LHCN-M2 (cell line): ENCODE measurements around the gene AFF3. TPM values are rescaled to one million over a fixed set of nuclear protein-coding genes. Genes with fewer than 3 reads are reported as not detected.
"Not testable (repeated sequence)": the region's sequence is repeated elsewhere in the genome, so short reads cannot be mapped to it uniquely, and the experiment has no call there.

Experiments used
- DNase-seq: peaks from one replicate; pipeline ENCODE4 v3.0.0-alpha.2; 2012; ENCODE audit warnings: low read depth
- total RNA-seq: library from RNA; depleted of rRNA; stranded (reverse); fragments of >200 nt; gene quantifications from 2 replicates; pipeline ENCODE4 v1.2.3, GENCODE V29; 2014

AFF3 gene
- total RNA-seq, 1 experiment from 2014 or later: under 0.01 TPM

- DNase-seq: no peak
These were observed 464.6 kb downstream of the AFF3 start for GRCh38 chr2:99677814-99678213.

DNA sequence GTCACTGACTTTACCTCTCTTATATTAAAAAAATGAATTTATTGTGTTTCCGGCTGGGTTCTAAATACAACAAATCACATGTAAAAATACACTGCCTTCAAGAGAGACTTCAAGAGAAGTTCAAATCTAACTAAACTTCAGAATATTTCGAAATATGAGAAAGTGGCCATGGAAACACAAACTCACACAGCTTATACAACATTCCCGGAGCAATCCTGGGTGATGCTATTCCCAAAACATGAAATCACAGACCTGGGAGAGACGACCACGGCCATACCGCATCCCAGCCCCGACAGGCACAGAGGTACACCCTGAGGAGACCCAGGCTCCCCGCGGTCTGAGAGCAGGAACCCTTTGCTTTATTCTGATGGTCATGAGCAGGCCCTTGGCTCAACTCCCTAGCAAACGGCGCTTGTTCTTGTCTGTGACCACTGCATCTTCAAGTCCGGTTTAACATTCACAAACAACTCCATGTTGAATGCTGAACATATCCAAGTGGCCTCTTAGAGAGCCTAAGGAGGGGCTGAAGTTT lies 467.2 kb downstream of the AFF3 start:
- DNase-seq: no peak

DNA sequence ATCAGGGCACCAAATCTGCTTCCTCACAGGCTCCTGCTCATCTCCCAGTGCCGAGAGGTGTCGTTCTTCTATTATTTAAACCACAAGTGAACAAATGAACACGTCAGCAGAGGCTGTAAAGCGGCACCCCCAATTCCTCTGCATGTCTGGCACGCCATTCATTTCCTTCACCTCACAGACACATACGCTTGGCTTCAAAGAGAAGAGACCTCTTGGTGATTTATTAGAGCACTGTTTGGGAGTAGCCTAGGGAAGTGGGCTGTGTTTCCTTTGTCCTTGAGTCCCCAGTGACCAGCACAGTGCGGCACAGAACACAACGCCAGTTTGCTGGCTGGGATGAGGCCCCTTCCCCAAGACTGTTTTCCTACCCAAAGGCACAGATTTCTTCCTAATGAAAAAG lies 468.3 kb downstream of the AFF3 start:
- no peak for DNase-seq

DNA sequence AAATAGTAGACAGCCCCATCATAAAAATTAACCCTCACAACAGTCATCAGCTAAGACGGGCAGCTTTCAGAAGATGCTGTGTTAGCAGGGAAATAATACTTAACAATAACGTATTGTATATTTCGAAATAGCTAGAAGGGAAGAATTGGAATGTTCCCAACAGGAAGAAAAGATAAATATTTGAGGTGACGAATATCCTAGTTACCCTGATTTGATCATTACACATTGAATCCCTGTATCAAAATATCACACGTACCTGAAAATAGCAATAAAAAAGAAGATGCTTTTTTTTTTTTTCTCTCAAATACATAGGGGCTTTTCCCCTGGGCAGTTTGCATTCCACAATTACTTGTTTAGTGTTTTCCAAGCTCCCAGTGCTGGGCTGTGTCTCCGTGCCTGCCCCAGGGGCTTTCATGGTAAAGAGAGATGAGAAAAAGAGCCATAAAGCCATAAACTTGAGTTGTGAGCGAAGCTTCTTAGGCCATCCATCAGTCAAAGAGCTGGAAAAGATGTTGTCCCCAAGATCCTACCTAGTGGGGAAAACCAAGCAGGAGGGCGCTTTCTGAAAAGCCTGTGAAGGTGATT lies 469.5 kb downstream of the AFF3 start:
- no peak for DNase-seq

DNA sequence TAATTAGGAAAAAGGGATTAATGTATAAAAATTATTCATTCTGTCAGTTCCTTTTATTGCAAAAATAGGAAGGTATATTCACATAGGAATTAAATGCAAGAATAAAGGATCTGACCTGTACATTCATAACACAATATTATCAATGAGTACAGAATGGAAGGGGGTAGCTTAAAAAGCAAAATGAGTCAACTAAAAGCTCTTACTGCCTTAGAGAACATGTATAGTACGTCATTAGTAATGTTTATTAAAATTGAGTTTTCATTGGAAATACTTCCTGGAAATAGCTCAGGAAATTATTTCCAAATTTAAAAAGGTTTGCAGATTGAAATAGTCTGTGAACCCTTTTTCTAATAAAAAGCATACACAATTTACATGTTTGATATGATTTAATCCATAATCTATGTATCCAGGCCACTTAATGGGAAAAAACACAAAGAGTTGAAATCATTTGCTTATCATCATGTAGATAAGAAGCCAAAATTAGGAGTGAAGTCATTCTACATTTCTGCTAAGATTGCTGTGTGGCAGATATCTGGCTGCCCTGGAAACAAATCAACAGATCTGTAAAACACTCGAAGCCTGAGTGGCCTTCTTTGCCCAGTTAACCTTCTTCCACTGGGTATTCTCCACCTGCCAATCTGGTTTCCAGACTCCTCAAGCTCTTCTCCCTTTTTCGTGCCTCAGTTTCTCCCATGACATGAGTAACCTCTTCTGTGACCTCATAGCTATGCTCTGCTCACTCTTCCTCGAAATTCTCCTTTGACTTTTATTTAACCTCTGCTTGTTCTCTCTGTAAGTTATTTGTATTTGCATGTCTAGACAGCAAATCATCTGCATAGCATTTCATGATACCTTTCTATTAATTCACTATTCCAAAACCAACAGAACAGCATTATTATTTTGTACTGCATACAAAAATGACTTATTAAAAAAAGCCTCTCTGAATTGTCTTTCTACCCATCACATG lies 471.3 kb downstream of the AFF3 start:
- DNase-seq: no peak

GRCh38 chr2:99666256-99666655 lies 476.1 kb downstream of the AFF3 start:
- DNase-seq: no peak

- no peak for DNase-seq
These were observed 478.7 kb downstream of the AFF3 start for GRCh38 chr2:99663641-99664040.

DNA sequence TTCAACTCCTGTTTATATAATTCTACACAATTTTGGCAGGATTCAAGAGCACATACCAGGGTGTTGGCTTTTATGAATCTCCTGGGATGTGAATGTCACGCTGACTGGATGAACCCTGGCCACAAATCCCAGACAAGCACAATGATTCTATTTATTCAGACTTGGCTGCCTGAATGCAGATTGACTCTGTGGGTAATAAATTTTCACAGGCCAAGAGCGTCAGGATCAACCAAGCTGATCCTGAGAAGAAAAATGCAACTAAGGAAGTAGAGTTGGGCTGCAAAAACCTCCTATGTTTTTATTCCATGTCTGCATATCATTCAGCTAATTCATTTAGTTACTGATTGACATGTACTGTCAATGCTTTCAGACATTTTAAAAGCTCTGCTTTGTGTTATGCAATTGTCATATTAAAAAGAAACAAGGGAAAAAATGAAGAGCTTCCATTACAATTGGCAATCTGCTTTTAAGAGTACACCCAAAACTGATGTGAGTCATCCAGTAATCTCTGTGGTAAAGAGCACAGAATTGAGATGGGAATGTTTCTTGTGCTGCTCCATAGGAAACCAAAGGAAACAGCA lies 479.5 kb downstream of the AFF3 start:
- peak; percentile 36 for DNase-seq

DNA sequence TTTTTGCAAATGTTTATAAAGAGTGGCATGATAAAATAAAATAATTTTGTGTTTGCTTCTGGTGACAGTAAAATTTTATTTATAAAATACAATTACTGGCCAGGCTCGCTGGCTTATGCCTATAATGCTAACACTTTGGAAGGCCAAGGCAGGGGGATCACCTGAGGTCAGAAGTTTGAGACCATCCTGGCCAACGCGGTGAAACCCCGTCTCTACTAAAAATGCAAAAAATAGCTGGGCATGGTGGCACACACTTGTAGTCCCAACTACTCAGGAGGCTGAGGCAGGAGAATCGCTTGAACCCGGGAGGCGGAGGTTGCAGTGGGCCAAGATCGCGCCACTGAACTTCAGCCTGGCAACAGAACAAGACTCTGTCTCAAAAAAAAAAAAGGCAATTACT lies 480.6 kb downstream of the AFF3 start:
- not testable (repeated sequence) for DNase-seq

DNA sequence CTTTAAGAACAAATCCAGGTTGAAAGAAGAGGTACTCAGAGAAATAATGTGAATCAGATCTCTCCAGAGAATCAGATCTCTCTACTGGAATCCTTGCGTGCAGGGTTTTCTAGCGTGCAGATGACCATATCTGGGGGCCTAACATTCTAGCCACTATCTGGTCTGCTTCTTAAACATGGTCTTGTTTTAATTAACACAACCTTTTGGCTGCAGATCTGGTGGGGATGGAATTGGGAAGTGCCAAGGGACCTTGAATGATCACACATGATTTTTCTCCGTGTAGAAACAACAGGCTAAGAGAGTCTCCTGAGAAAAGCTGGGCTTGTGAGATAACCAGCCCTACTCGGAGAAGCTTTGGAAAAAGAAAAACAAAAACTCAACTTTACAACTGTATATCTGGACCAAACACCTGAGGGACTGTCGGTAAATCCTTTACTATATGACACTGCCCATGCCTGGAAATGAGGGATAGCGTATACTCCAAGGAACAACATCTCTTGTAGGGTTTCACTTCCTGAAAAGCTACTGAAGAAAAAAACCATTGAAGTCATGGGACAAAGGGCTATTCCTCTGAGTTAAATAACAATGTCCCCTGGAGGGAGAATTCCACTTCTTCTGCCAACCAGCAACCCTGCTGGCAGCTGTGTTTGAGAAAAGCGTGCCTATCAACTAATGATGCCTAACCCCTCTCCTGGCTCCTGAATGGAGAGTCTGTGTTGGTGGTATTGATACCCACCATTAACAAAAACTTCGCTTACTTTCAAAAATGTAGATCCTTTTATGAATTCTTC lies 481.6 kb downstream of the AFF3 start:
- DNase-seq: no peak

GRCh38 chr2:99659874-99660273 lies 482.5 kb downstream of the AFF3 start:
- no peak for DNase-seq

GRCh38 chr2:99657691-99658258 lies 484.6 kb downstream of the AFF3 start:
- DNase-seq: no peak

- DNase-seq: no peak
These were observed 485.4 kb downstream of the AFF3 start for GRCh38 chr2:99656994-99657393.

DNA sequence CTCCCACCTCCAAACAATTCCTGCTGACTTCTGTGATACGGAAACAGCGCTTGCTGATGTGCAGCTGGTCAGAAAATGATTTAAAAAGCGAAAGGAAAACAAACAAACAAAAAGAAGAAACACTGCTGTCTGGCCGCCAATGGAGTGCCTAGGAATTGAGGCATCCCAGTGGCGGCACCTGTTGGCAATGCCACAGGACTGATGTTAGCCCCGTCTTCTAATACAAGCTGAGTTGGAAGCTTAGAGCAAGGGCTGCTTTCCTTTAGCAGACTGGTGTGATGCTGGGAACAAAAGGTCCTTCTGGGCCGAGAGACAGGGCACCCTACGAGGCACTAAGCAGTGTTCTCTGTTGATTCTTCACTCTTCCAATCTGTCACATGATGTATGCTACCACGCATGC lies 489.0 kb downstream of the AFF3 start:
- no peak for DNase-seq

DNA sequence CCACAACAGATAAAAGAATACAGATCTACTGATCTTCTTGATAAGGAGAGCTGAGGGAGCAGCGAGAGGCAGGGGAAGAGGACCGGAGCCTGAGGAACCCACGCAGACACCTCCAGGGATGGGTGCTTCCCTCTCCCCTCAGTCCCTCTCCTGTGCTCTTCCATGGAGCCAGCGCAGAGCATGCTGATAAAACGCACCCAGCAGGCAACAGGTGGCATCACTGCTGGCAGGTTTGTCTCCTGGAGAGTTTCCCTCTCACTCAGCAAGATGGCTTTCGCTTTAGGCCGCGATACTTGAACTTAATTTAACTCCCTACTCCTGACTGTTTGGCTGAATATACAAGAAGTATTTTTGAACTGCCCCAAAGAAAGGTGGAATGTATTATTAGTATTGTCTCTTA lies 489.5 kb downstream of the AFF3 start:
- DNase-seq: no peak

DNA sequence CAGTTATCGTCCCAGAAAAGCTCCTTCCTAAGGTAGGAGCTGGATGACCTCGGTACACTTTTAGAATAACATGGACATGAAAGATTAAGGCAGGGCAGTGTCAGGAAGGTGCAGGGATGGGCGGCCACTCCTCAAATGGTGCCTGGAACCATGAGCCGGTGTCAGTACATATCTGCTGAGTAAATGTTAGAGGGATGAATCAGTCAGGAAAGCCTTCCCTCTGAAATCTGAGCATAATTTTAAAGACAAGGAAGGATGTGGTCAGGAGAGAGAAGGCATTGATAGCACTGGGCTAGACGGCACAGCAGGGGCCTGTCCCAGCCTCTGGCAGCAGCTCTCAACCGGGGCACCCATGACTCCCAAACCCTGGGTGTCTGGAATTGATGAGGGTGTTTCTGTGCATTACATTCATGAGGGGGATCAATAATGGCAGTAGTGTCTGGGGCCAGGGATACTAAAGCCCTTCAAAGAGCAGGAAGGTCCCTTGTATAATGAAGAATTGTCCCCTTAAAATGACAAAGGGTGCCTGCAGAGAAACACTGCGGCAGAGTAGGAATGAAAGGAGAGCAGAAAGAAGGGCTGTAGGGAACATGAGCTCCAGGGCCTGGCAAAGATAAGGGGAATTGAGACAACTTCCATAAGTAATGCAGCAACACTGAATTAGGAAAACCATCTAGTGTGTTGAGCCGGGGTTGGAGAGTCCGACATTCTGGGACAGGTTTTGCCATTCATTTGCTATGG lies 490.3 kb downstream of the AFF3 start:
- no peak for DNase-seq

- DNase-seq: no peak
These were observed 493.2 kb downstream of the AFF3 start for GRCh38 chr2:99648906-99649789.

DNA sequence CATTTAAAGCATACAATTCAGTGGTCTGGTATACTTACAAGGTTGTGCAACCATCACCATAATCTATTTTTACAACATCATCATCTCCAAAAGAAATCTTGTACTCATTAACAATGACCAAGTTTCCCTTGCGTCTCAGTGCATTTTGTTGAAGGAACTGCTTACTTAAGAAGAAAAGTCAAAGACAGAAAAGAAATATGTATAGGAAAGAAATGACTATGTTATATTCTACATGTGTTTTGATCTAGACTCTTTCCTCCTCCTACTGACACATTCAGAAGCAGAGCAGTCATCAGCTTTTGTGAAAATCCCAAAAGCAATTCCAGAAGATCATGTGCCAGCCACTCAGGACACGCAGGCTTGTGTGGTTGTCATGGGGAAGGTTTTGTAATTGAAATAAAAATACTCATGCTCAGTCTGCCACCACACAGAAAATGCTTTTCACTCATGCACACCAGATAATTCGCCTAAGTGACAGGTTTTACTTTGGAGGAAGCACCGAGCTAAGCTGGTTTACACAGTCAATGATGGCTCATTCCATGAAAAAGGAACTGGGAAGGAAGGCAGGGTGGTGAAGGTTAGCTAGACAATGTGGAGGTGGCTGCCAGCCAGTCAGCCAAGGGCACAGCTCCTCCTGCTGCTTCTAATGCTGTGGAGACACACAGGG lies 494.1 kb downstream of the AFF3 start:
- DNase-seq: no peak

DNA sequence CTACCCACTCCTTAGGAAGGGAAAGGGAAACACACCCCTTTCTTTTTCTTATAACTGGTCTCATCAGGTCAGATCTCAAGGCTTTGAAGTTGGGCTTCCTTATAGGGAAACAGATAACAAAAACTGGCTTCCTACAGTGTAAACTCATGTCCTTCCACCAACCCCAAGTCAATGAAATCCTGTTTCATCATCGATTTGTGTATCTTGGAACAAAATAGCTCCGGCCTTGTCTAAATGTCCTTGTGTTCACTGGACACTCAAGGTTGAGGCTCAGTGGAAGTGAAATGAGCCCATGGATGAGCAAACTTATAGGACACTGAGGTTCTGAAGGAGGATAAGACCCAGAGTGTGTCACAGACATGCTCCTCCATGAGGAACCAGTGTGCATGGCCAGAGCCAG lies 496.4 kb downstream of the AFF3 start:
- no peak for DNase-seq
